H9 (cell line): Measurements from ENCODE around the gene CFAP298. TPM values are rescaled to one million over a fixed set of nuclear protein-coding genes. Genes with fewer than 3 reads are reported as not detected.

Experiments used
- DNase-seq: peaks from one replicate; pipeline ENCODE4 v3.0.0-alpha.2; 2017
- H2AFZ ChIP-seq: one replicate; pipeline ENCODE4 v1.6.1; 2013; ENCODE audit warnings: mild to moderate bottlenecking, low read length, control low read depth, moderate library complexity
- H2AK5ac ChIP-seq: 2 replicates; pipeline ENCODE4 v1.6.1; 2013; ENCODE audit warnings: low read length, control low read depth, mixed read lengths; ENCODE audit not compliant: insufficient read length
- H2BK120ac ChIP-seq: one replicate; pipeline ENCODE4 v1.6.1; 2013; ENCODE audit warnings: low read depth, mild to moderate bottlenecking, low read length, control low read depth, inconsistent platforms; ENCODE audit not compliant: poor library complexity, severe bottlenecking
- H2BK12ac ChIP-seq: 2 replicates; pipeline ENCODE4 v1.6.1; 2013; ENCODE audit warnings: low read length, control low read depth, mixed read lengths, low read depth; ENCODE audit not compliant: insufficient read length
- H2BK15ac ChIP-seq: 2 replicates; pipeline ENCODE4 v1.6.1; 2013; ENCODE audit warnings: low read depth, low read length, control low read depth
- H2BK20ac ChIP-seq: one replicate; pipeline ENCODE4 v1.6.1; 2013; ENCODE audit warnings: low read depth, mild to moderate bottlenecking, low read length, control low read depth, inconsistent platforms; ENCODE audit not compliant: poor library complexity, severe bottlenecking
- H2BK5ac ChIP-seq: 2 replicates; pipeline ENCODE4 v1.6.1; 2013; ENCODE audit warnings: low read length, control low read depth, mixed read lengths; ENCODE audit not compliant: insufficient read length
- H3K14ac ChIP-seq: 2 replicates; pipeline ENCODE4 v1.6.1; 2013; ENCODE audit warnings: low read length, control low read depth; ENCODE audit not compliant: insufficient read depth
- H3K18ac ChIP-seq: 2 replicates; pipeline ENCODE4 v1.6.1; 2013; ENCODE audit warnings: low read depth, mild to moderate bottlenecking, mixed read lengths, low read length, control low read depth; ENCODE audit not compliant: insufficient read length
- H3K23ac ChIP-seq: 2 replicates; pipeline ENCODE4 v1.6.1; 2013; ENCODE audit warnings: low read length, control low read depth, mixed read lengths, low read depth; ENCODE audit not compliant: insufficient read length
- H3K23me2 ChIP-seq: 2 replicates; pipeline ENCODE4 v1.6.1; 2013; ENCODE audit warnings: low read depth, mild to moderate bottlenecking, mixed read lengths, low read length, control low read depth; ENCODE audit not compliant: insufficient read length, poor library complexity, severe bottlenecking
- H3K27ac ChIP-seq: 2 replicates; pipeline ENCODE4 v1.5.1; 2013; ENCODE audit warnings: low read length, control low read depth, mixed read lengths, low read depth; ENCODE audit not compliant: insufficient read length
- H3K27me3 ChIP-seq: 2 replicates; pipeline ENCODE4 v1.6.1; 2013; ENCODE audit warnings: low read length, control low read depth, inconsistent platforms; ENCODE audit not compliant: insufficient read depth
- H3K4ac ChIP-seq: 2 replicates; pipeline ENCODE4 v1.6.1; 2013; ENCODE audit warnings: low read depth, mild to moderate bottlenecking, control low read depth, inconsistent platforms, low read length, moderate library complexity
- H3K4me1 ChIP-seq: 2 replicates; pipeline ENCODE4 v1.6.1; 2013; ENCODE audit warnings: low read length, control low read depth, inconsistent platforms; ENCODE audit not compliant: insufficient read depth
- H3K4me2 ChIP-seq: 2 replicates; pipeline ENCODE4 v1.6.1; 2013; ENCODE audit warnings: low read length, control low read depth, mixed read lengths; ENCODE audit not compliant: insufficient read length, insufficient read depth
- H3K56ac ChIP-seq: 2 replicates; pipeline ENCODE4 v1.6.1; 2013; ENCODE audit warnings: low read depth, mild to moderate bottlenecking, mixed read lengths, low read length, control low read depth; ENCODE audit not compliant: insufficient read length
- H3K79me1 ChIP-seq: 2 replicates; pipeline ENCODE4 v1.6.1; 2013; ENCODE audit warnings: low read depth, mild to moderate bottlenecking, moderate library complexity, low read length, control low read depth, inconsistent platforms; ENCODE audit not compliant: insufficient read depth, poor library complexity, severe bottlenecking
- H3K79me2 ChIP-seq: 2 replicates; pipeline ENCODE4 v1.6.1; 2013; ENCODE audit warnings: low read length, control low read depth, inconsistent platforms; ENCODE audit not compliant: insufficient read depth
- H3K9ac ChIP-seq: 2 replicates; pipeline ENCODE4 v1.6.1; 2013; ENCODE audit warnings: low read length, control low read depth, mixed read lengths; ENCODE audit not compliant: insufficient read length; ENCODE audit errors: extremely low read depth
- H3K9me3 ChIP-seq: one replicate; pipeline ENCODE4 v1.6.1; 2013; ENCODE audit warnings: low read depth, low read length, inconsistent platforms; ENCODE audit not compliant: control insufficient read depth
- H3T11ph ChIP-seq: one replicate; pipeline ENCODE4 v1.6.1; 2013; ENCODE audit warnings: mild to moderate bottlenecking, low read length, control low read depth, inconsistent platforms
- H4K20me1 ChIP-seq: one replicate; pipeline ENCODE4 v1.6.1; 2013; ENCODE audit not compliant: control insufficient read depth, insufficient read length, insufficient read depth
- H4K5ac ChIP-seq: 2 replicates; pipeline ENCODE4 v1.6.1; 2013; ENCODE audit warnings: low read depth, mild to moderate bottlenecking, mixed read lengths, low read length, control low read depth; ENCODE audit not compliant: insufficient read length
- H4K8ac ChIP-seq: replicated peaks from 2 replicates; pipeline ENCODE4 v1.6.1; 2013; ENCODE audit warnings: low read length, control low read depth, mixed read lengths, low read depth; ENCODE audit not compliant: insufficient read length
- H4K91ac ChIP-seq: 2 replicates; pipeline ENCODE4 v1.6.1; 2013; ENCODE audit warnings: low read depth, mild to moderate bottlenecking, moderate library complexity, mixed read lengths, low read length, control low read depth; ENCODE audit not compliant: insufficient read length
- H3K27ac Mint-ChIP-seq, 3 experiments: 2 replicates in 2 of 3; 3 replicates in 1 of 3; pipeline ENCODE4 v1.8.0; 2020 to 2021; ENCODE audit warnings: mixed read lengths in 3 of 3, mild to moderate bottlenecking in 1 of 3, moderate library complexity in 1 of 3
- H3K27me3 Mint-ChIP-seq: 2 replicates; pipeline ENCODE4 v1.8.0; 2021; ENCODE audit warnings: low read depth, mild to moderate bottlenecking, moderate library complexity, mixed read lengths
- H3K36me3 Mint-ChIP-seq, 3 experiments: 2 replicates in 2 of 3; 3 replicates in 1 of 3; pipeline ENCODE4 v1.8.0; 2020 to 2021; ENCODE audit warnings: low read depth in 3 of 3, mixed read lengths in 3 of 3; ENCODE audit not compliant: insufficient read depth in 1 of 3
- H3K4me1 Mint-ChIP-seq, 2 experiments: 2 replicates each; pipeline ENCODE4 v1.8.0; 2020; ENCODE audit warnings: mixed read lengths in 2 of 2
- H3K4me3 Mint-ChIP-seq, 2 experiments: 2 replicates in 1 of 2; 3 replicates in 1 of 2; pipeline ENCODE4 v1.8.0; 2020 to 2021; ENCODE audit warnings: mild to moderate bottlenecking in 2 of 2, mixed read lengths in 2 of 2, moderate library complexity in 1 of 2
- H3K9me3 Mint-ChIP-seq, 2 experiments: 2 replicates in 1 of 2; 3 replicates in 1 of 2; pipeline ENCODE4 v1.8.0; 2020; ENCODE audit warnings: mild to moderate bottlenecking in 2 of 2, mixed read lengths in 2 of 2, moderate library complexity in 1 of 2
- CTCF ChIP-seq: fragments of 200-600 bp; sonication (generic); conservative IDR thresholded peaks from 3 replicates; pipeline ENCODE4 v1.8.0; 2021; ENCODE audit warnings: antibody characterized with exemption, mild to moderate bottlenecking
- WGBS: extraction: QIAGEN DNeasy Blood & Tissue Kit; methylation state at CpG from one replicate; pipeline ENCODE4 v1.1.7; 2013; ENCODE audit warnings: missing lambda C conversion rate, low lambda C conversion rate, mixed read lengths; ENCODE audit not compliant: insufficient read length; ENCODE audit errors: extremely low coverage; 5-methylcytosine and 5-hydroxymethylcytosine counted together
- total RNA-seq: library from RNA; stranded (reverse); gene quantifications from 2 replicates; pipeline ENCODE4 v1.2.1, GENCODE V29; 2021

CFAP298 gene
- total RNA-seq, 1 experiment from 2014 or later, result 81.8 TPM

- H3K36me3 Mint-ChIP-seq, result peaks cover 24 to 34% (median 32%) of the 10 kb centered on the region in 3 experiments
- no CpG with 5 or more reads among the region's 2 CpGs for whole genome bisulfite sequencing
- no peak overlapping the region for H2BK5ac ChIP-seq
- peaks cover 2% of the 10 kb centered on the region; the same call in 1 of the 2 replicates for H3K4me1 ChIP-seq
- no peak for TF ChIP-seq CTCF
- H3K18ac ChIP-seq, result no peak overlapping the region
- H3K4me3 Mint-ChIP-seq, result no peak overlapping the region
- no peak overlapping the region for H3K9ac ChIP-seq
- H3K79me1 ChIP-seq, result no peaks in the 10 kb centered on the region
- no peak for DNase-seq
- H3K4me2 ChIP-seq, result no peak overlapping the region
- no peak overlapping the region for H4K5ac ChIP-seq
- H3K9me3 ChIP-seq, result no peaks in the 10 kb centered on the region
- H3K27ac ChIP-seq, result no peak overlapping the region
- no peaks in the 10 kb centered on the region for H3K27me3 ChIP-seq
- no peak overlapping the region for H3T11ph ChIP-seq
- no peak overlapping the region for H2AK5ac ChIP-seq
- no peaks in the 10 kb centered on the region for H3K79me2 ChIP-seq
- H4K91ac ChIP-seq, result no peak overlapping the region
- H3K9me3 Mint-ChIP-seq, result peaks cover 26 to 28% of the 10 kb centered on the region in 2 experiments
- H3K23ac ChIP-seq, result no peak overlapping the region
- peaks cover 5% of the 10 kb centered on the region; the same call in 1 of the 2 replicates for H3K27me3 Mint-ChIP-seq
- H2BK120ac ChIP-seq, result no peak overlapping the region
- H3K4me1 Mint-ChIP-seq, result peaks cover 42 to 58% of the 10 kb centered on the region in 2 experiments
- H3K27ac Mint-ChIP-seq, result peak overlapping the region in 1 of 3 experiments; percentile 82; a peak in 2 of 7 replicates
- H4K20me1 ChIP-seq, result no peaks in the 10 kb centered on the region
- no peak overlapping the region for H4K8ac ChIP-seq
- H2BK20ac ChIP-seq, result no peak overlapping the region
- H3K23me2 ChIP-seq, result no peaks in the 10 kb centered on the region
- H2BK12ac ChIP-seq, result no peak overlapping the region
- H3K14ac ChIP-seq, result no peak overlapping the region
- no peak overlapping the region for H3K4ac ChIP-seq
- no peak overlapping the region for H3K56ac ChIP-seq
- no peak overlapping the region for H2BK15ac ChIP-seq
- H2AFZ ChIP-seq, result no peak overlapping the region
These were observed 49.3 kb downstream of the CFAP298 start for GRCh38 chr21:32562915-32563314.
